ENCODE results near the gene LHX6.

LHX6 gene

GRCh38 chr9:122204491-122204890, 24.3 kb downstream of the LHX6 start:
- peaks cover 28% of the 10 kb centered on the region for H3K27me3 Mint-ChIP-seq (ENCODE audit: low read depth, poor library complexity)
- TF ChIP-seq CTCF (IDR thresholded peaks at IDR 0.05): no peak
- no peaks in the 10 kb centered on the region for H3K9me3 Mint-ChIP-seq
- H3K27ac Mint-ChIP-seq: no peak overlapping the region
- no peak for DNase-seq
- H3K36me3 Mint-ChIP-seq (ENCODE audit: low read depth): no peaks in the 10 kb centered on the region
- peaks cover 7% of the 10 kb centered on the region for H3K4me1 Mint-ChIP-seq
- no peak overlapping the region for H3K4me3 Mint-ChIP-seq

GRCh38 chr9:122204055-122204454, 24.7 kb downstream of the LHX6 start:
- Mint-ChIP-seq H3K27me3 (ENCODE audit: low read depth, poor library complexity) (peaks cover 30% of the 10 kb centered on the region), H3K4me1 (peaks cover 7% of the 10 kb centered on the region), H3K36me3 (ENCODE audit: low read depth) (no peaks in the 10 kb centered on the region), H3K9me3 (no peaks in the 10 kb centered on the region), H3K4me3 (no peak overlapping the region), H3K27ac (no peak overlapping the region)
- TF ChIP-seq CTCF (IDR thresholded peaks at IDR 0.05): no peak
- DNase-seq: no peak

- TF ChIP-seq CTCF (IDR thresholded peaks at IDR 0.05): no peak
- Mint-ChIP-seq H3K4me3 (no peak overlapping the region), H3K36me3 (ENCODE audit: low read depth) (no peaks in the 10 kb centered on the region), H3K4me1 (peaks cover 14% of the 10 kb centered on the region), H3K9me3 (no peaks in the 10 kb centered on the region), H3K27me3 (ENCODE audit: low read depth, poor library complexity) (peaks cover 33% of the 10 kb centered on the region), H3K27ac (no peak overlapping the region)
- DNase-seq: no peak
These were observed 26.6 kb downstream of the LHX6 start for GRCh38 chr9:122202111-122202510.

- DNase-seq: no peak
These were observed 27.1 kb downstream of the LHX6 start for GRCh38 chr9:122201641-122202040.

GRCh38 chr9:122200960-122201595, 27.7 kb downstream of the LHX6 start:
- no peak overlapping the region for H3K27ac Mint-ChIP-seq
- H3K4me1 Mint-ChIP-seq: peaks cover 11% of the 10 kb centered on the region
- DNase-seq: no peak
- TF ChIP-seq CTCF (IDR thresholded peaks at IDR 0.05): no peak
- H3K9me3 Mint-ChIP-seq: no peaks in the 10 kb centered on the region
- H3K27me3 Mint-ChIP-seq (ENCODE audit: low read depth, poor library complexity): peaks cover 36% of the 10 kb centered on the region
- H3K36me3 Mint-ChIP-seq (ENCODE audit: low read depth): no peaks in the 10 kb centered on the region
- H3K4me3 Mint-ChIP-seq: no peak overlapping the region

More at GRCh38 chr9:122201641-122202040, 27.1 kb downstream of the LHX6 start:
- no peaks in the 10 kb centered on the region for H3K36me3 Mint-ChIP-seq (ENCODE audit: low read depth)
- H3K4me1 Mint-ChIP-seq: peaks cover 11% of the 10 kb centered on the region
- H3K9me3 Mint-ChIP-seq: no peaks in the 10 kb centered on the region
- H3K27ac Mint-ChIP-seq: no peak overlapping the region
- H3K4me3 Mint-ChIP-seq: no peak overlapping the region
- TF ChIP-seq CTCF (IDR thresholded peaks at IDR 0.05): no peak
- peaks cover 33% of the 10 kb centered on the region for H3K27me3 Mint-ChIP-seq (ENCODE audit: low read depth, poor library complexity)

GRCh38 chr9:122197882-122198281, 30.9 kb downstream of the LHX6 start:
- H3K27ac Mint-ChIP-seq: no peak overlapping the region
- H3K9me3 Mint-ChIP-seq: no peaks in the 10 kb centered on the region
- DNase-seq: no peak
- no peaks in the 10 kb centered on the region for H3K36me3 Mint-ChIP-seq (ENCODE audit: low read depth)
- TF ChIP-seq CTCF (IDR thresholded peaks at IDR 0.05): no peak
- H3K4me1 Mint-ChIP-seq: peaks cover 14% of the 10 kb centered on the region
- H3K4me3 Mint-ChIP-seq: no peak overlapping the region
- H3K27me3 Mint-ChIP-seq (ENCODE audit: low read depth, poor library complexity): peaks cover 39% of the 10 kb centered on the region

All from nephron progenitor cell (in vitro differentiated cells).